Erythroblast (primary cell): ENCODE results near the gene SLC29A3.

Source experiments
- DNase-seq, 2 experiments: peaks; one replicate each; lab custom pipeline; 2025; lab: John Stamatoyannopoulos, UW
- GATA1 ChIP-seq: IDR thresholded peaks from 2 replicates; pipeline ENCODE4 v1.6.1; 2011; ENCODE audit warnings: low read depth, mild to moderate bottlenecking, control low read depth, low read length, moderate library complexity
- POLR2A ChIP-seq: IDR thresholded peaks from 2 replicates; pipeline ENCODE4 v1.6.1; 2011; ENCODE audit warnings: mild to moderate bottlenecking, low read length

Gene SLC29A3

DNA sequence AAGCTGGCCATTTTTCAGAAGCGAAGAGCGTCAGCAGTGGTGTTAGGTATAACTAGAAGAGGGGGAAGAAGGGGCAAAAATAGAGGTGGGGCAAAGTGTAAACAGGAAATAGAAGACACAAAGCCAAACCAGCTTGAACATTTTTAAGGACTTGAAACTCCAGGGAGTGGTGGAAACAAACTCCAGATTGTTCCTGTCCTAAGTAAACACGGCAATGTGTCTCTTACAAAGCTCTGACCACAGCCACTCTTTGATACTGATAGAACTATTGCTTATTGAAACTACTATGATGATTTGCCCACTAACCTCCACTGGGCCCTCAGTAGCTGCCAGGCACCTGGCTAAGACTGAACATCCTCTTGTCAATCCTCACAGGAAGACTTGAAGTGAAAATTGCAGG, 56.9 kb downstream of the SLC29A3 start:
- TF ChIP-seq POLR2A, result no peak
- no peak for TF ChIP-seq GATA1

DNA sequence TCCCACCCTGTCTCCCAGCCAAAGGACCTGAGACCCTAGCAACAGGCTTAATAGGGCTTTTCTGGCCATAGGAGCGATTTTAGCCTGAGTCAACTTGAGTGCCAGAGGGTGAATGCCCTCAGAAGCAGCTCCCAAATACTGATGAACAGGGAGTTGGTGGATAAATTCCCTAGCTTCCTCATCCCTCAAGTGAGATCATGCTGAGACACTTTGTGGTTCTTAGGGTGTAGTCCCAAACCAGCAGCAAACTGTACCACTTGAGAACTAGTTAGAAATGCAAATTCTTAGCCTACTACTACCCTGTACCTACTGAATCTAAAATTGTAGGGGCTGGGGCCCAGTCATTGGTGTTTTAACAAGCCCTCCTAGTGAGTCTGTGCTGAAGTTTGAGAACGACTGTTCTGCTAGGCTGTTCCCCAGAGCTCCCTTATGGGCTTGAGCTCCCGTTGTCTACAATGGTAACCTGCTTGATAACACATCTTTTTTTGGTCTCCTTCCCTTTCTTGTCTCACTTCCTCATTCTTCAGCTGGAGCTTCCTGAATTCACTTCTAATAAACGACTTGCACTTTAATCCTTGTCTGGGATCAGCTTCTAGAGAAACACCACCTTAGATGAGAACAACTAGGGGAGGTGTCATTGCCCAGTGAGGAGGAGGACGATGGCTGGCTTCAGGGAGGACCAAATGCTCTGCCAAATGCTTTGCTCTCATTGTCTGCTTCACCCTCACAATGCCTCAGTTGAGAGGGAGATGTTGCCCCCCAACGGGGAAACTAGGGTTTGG, 59.5 kb downstream of the SLC29A3 start:
- DNase-seq, result no peak
- TF ChIP-seq POLR2A, result no peak
- TF ChIP-seq GATA1, result no peak

More for the DNA sequence above, 56.9 kb downstream of the SLC29A3 start:
- DNase-seq, result no peak

DNA sequence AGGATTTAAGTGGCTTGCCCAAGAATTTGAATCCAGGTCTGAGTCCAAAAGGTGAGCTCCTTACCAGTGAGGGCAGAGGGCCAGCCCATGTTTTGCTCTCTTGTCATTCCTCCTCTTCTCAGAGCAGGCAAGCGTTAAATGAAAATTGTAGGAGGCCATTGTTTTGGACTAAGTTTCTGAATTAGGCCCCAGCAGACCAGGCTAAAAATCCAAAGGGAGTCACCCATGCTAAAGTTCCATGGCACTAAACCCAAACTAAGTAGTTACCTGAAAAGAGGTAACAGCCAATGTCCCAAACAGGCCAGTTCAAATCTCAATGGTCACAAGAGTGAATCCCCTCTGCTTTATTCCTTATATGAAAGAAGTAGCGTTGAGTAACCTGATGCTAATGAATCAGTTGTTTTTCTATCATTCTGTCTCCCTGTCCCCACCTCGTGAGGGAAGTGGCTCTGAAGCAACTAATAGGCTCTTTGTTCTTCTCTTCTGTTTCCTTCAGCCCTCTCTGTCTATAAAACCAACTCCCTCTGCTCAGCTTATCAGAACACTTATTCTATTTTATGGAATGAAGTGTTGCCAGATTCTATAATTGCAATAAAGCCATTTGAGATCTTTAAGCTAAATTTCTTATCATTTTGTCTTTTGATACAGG, 60.2 kb downstream of the SLC29A3 start:
- TF ChIP-seq GATA1 (no peak), POLR2A (no peak)
- DNase-seq, result no peak

DNA sequence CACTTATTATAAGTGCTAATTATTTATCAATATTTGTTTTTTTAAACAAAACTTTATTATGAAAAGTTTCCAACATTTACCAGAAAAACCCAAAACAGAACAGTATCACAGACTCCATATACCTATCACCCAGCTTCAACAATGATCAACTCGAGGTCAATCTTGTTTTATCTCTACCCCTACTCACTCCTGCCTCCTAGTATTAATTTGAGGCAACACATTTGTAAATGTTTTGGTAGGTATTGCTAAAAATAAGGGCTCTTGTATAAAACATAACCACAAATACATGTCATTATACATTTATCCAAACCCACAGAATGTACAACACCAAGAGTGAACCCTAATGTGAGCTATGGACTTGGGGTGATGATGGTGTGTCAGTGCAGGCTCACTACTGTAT, 61.8 kb downstream of the SLC29A3 start:
- TF ChIP-seq POLR2A, result no peak
- TF ChIP-seq GATA1, result no peak
- DNase-seq, result no peak

DNA sequence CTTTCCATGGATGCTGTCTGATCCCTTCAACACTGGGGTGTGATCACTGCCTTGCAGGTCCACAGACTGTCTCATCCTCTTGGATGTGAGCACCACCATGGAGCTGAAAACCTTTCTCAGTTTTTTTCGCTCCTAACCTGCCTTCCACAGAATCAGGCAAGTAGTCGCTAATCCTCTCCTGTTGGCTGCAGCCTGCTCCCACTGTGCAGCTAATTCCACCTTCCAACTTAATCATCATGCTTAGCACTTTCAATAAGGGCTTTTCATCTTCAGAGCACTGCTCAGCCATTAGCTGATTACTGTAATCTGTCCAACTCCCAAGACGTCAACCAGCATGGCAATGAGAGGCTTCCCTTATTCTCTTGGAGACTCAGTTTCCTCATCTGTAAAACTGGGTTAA, 62.6 kb downstream of the SLC29A3 start:
- TF ChIP-seq POLR2A (no peak), GATA1 (no peak)
- no peak for DNase-seq

DNA sequence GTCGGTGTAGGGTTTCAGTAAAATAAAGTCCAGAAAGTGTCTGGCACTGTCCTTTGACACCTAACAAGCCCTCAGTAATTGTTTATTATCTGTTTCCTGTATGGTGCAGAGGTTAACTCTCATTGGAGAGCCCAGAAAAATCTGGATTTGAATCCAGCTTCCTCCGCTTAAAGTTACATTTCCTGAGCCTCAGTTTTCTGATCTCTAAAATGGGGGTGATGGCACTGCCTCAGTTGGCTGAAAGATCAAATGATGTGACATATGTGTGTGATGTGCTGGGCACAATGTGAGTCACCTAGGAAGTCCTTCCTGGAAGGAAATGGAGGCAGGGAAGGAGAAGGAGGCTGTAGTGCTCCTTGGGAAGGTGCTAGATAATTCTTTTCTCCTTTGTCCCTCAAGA, 63.0 kb downstream of the SLC29A3 start:
- TF ChIP-seq POLR2A (no peak), GATA1 (no peak)

DNA sequence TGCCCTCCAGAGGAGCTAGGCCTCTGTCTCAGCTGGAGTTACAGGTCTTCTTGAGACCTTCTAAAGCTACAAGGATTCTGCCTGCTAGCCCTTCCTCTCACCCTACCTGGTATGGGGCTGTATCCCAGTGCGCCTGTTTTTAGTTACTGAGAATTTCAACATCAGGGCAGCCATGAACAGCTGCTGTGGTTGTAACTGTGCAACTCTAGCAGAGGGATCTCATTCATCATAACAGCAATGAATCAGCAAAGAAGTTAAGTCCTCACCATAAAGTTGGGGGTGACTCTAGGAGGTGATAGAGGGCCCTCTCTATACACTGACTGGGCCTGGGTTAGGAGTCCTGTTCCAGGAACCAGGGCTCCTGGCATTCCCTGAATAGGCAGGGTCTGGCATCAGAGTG, 63.7 kb downstream of the SLC29A3 start:
- no peak for TF ChIP-seq POLR2A
- TF ChIP-seq GATA1, result no peak
- peak in 1 of 2 experiments; percentile 16 for DNase-seq

More for the DNA sequence above, 63.0 kb downstream of the SLC29A3 start:
- DNase-seq, result no peak

DNA sequence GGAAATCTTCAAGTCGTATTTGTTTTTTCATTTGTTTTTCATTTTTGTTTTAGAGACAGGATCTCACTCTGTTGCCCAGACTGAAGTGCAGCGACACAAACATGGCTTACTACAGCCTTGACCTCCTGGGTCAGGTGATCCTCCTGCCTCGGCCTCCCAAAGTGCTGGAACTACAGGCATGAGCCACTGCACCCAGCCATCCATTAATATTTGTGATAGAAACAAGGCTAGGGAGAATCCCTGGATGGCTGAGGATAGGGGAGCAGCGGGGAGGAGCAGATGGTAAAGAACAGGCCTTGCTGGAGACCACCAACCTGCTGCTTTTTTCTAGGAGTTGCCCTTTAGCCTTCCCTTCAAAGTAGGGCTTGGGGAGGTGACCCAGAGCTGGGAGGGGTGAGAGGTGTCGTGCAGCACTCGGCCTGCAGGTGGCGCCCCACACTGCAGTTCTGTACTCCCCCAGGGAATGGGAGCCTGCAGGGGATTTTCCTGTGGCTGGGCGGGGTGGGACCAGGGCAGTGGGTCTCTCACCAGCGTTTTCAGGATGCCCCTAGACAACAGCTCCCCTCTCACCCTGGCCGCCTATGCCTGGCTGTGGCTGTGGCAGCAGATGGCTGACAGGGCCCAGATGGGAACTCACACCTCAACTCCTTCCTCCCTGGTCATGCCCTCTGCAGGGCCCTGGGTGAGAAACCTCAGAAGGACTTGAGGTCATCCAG, 65.1 kb downstream of the SLC29A3 start:
- DNase-seq, result peak; percentile 53 to 78
- TF ChIP-seq GATA1, result no peak
- TF ChIP-seq POLR2A, result no peak

DNA sequence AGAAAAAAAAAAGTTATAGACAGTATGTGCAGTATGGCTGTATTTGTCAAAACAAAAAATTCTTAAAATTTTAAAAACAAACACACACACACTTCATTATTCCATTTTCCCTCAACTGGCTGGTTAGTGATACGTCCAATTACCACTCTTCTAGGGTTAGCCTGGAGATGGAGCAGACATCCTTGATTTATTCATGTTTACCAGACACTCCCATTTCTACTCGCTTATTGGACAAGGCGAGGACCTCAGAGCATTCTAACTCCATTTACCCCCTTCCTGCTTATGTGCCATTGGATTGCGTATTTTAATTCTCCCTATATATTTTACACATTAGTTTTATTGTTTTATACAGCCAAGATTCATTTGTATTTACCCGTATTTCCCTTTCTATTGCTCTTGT, 69.1 kb downstream of the SLC29A3 start:
- TF ChIP-seq GATA1 (no peak), POLR2A (no peak)
- no peak for DNase-seq

DNA sequence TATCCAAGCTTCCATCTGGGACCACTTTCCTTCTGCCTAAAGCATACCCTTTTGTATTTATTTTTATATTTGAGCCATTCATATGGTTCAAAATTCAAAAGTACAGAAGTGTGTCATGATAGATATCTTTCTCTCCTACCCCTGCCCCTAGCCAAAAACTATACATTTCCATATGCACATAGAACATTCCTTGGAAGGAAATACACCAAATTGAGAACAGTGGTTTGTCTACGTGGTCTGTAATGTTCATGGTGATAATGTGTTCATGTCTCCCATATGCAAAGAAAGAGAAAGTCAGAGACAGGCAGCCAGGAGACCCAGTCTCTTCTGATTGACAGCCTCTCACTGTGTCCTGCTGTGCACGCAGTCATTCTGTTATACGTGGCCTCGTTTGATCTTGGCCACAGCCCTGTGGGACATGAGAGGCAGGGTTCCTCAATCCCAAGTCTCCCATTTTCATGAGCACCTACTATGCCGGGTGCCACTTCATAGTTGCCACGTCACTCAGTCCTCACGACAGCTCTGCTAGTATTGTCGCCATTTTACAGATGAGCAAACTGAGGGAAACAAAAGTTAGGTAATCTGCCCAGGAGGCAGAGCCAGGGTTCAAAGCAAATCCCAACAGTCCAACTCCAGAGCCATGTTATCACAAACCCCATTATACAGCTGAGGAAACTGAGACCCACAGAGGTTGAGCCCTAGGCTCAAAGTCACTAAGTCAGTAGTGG, 69.7 kb downstream of the SLC29A3 start:
- DNase-seq, result no peak
- TF ChIP-seq GATA1 (no peak), POLR2A (no peak)

DNA sequence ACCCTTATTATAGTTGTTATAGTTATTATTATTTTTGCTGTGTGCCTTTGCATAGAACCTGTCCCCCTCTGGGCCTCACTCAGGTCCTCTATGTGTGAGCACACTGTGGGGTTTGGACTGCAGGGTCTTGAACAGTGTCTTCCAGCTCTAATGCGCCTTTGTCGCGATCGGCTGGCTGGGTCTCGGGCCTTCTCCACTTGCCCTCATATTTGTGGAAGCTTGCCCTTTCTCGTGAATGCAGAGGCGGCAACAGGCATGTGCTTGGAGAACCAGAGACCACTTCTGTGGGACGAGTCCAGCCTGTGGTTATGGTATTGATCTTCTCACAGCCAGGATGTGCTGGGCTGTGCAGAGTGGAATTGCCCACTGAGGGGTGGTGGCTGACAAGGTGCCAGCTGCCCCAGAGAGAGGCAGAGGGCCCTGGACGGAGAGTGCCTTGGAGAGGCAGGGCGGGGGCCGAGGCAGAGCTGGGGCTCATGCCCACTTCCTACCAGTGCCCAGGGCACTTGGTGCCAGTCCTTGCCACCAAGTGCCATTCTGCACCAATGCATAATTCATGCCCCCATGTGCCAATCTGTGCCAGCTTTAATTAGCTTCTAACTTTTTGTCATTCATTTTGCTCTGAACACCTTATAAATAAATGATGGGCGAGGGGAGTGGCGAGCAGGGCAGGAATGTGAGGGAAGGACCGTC, 70.9 kb downstream of the SLC29A3 start:
- no peak for DNase-seq
- no peak for TF ChIP-seq POLR2A
- TF ChIP-seq GATA1, result no peak

DNA sequence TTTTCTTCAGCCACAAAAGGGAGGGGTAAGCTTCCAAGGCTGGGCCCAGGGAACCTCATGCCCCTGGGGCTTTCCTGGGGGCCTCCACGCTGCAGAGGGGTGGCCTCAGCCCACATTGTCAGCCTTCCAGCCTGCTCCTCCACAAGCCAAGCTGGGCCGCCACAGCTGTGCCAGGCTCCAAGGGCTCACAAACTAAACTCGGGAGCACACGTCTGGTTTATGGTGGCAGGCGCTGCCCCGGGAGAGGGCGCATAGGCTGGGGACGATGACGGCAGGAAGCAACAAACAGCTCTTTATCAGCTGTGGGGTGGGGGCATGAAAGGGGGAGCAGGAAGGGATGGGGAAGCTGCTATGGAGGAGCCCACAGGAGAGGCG, 71.4 kb downstream of the SLC29A3 start:
- no peak for TF ChIP-seq POLR2A
- no peak for TF ChIP-seq GATA1

More for the DNA sequence above, 71.4 kb downstream of the SLC29A3 start:
- DNase-seq, result no peak
